GM19438 (cell line): Measurements from ENCODE around the gene GTF2A1.
"Not testable (repeated sequence)": the region's sequence is repeated elsewhere in the genome, so short reads cannot be mapped to it uniquely, and the experiment has no call there.

Source experiments
- ATAC-seq: cut with Tn5 transposase; IDR thresholded peaks from one replicate; pipeline ENCODE4 v1.9.1; 2021; ENCODE audit warnings: low read depth; ENCODE audit not compliant: unreplicated experiment

Gene GTF2A1

DNA sequence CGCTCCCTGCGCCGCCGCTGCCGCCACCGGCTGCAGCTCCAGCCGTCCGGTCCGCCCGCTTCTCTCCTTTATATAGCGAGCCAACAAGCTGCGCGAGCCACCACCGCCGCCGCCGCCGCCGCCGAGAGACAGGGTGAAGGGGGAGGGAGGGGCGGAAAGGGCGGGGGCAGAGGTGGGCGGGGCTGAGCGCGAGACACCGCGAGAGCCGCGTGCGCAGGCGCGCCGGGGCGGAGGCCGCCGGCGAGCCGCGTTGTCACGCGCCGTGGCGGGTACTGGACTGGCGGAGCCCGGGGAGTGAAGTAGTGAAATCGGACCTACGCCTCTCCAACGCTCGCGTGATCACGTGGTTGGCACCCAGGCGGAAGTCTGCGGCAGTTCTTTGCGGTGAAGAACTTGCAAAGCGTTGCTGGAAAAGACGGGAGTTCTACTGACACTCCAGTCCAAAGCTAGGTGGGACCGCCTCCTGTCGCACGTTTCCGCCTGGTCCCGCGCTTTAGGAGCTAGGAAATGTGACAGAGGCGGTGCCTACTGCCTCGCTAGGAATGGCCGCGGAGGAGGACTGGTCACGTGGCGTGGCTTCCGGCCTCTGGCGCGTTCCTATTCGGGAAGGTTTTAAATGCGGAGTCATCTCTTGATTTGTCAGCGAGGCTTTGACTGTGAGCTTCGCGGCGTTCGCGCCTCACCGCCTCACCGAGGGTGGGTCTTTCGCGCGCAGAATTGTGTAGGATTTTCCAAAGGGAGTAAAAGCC, at the start of gene GTF2A1:
Gene GTF2A1 (minus strand): TSS at position 130 of the 749 bp plus-strand sequence. CDS start 441 bp downstream, outside the sequence.
- ATAC-seq: peak; percentile 68

GRCh38 chr14:81269979-81270375, 49.2 kb upstream of the GTF2A1 start:
- no peak for ATAC-seq

DNA sequence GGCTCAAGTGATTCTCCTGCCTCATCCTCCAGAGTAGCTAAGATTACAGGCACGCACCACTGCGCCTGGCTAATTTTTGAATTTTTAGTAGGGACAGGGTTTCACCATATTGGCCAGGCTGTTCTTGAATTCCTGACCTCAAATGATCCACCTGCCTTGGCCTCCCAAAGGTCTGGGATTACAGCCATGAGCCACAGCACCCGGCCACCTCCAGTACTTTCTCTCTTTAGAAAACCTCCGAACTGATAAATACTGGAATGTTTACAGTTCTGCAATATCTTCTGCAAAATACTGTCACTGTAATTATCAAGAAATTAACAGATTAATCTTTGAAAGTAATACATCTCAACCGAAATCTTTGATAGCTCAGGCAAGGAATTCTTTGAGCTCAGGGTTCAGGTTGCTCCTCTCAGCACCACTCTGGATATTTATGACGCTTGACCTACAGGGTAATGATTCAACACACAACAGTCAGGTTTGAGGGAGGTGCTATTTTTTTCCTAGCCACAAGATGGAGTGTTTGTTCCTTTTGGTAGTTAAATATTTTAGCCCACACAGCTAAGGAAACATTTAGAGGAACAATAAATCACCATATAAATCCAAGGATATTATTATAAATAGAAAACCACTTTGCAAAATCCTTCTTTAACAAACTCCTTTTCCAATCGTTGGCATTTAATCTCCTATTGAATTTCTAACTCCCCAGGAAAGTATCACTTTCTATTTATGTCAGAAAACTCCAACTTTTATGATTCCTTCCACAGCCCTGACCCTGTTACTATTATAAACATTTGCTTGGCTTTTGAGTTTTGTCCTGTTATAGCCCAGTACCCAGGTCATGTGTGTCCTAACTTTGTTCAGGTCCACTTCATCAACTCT, 48.6 kb upstream of the GTF2A1 start:
- ATAC-seq: peak; percentile 77

DNA sequence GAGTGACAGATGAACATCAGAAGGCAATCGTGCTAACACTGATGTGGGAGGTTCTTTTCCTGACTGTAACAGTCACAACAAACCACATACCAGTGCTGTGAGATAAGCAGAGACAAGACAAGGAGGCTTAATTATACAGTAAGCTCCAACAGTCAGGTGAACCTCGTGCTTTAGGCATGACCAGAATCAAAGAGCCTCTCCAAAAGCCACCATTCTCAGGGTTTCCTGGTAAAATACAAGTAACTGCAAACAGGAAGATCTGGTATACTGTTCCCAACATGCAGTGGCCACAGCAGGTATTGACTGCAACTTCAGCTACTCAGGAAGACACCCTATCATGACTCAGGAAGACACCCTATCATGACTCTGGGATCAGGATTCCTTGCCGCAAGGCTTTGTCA, 47.3 kb upstream of the GTF2A1 start:
- no peak for ATAC-seq

GRCh38 chr14:81265636-81266169, 44.9 kb upstream of the GTF2A1 start:
- no peak for ATAC-seq

GRCh38 chr14:81264671-81265070, 43.9 kb upstream of the GTF2A1 start:
- no peak for ATAC-seq

DNA sequence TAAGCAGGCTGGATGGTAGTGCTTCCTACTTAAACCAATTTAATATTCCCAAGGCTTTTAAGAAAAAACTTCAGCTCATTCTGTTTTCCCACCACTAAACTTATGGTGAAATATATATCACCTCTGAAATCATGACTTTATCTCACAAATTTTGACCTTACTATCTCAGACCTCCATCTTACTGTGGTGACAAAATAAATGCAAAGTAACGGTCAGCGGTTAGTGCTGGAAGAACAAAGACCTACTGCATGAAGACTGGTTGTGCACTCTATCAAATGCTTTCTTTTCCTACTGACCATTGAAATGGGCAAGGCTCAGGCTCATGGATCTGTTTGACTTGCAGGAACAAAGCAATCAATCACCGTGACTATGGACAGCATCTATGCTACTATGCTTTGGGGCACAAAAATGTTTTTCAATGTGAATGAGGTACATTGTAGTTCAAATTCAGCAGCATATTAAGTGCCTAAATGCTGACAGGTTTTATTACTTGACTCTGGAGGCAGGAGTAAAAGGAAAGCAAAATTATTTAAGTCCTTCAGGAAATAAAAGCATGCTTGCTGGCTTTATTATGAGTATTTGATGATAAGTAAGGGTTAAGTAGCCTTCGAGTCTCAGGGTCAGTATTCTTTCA, 43.1 kb upstream of the GTF2A1 start:
- ATAC-seq: no peak

DNA sequence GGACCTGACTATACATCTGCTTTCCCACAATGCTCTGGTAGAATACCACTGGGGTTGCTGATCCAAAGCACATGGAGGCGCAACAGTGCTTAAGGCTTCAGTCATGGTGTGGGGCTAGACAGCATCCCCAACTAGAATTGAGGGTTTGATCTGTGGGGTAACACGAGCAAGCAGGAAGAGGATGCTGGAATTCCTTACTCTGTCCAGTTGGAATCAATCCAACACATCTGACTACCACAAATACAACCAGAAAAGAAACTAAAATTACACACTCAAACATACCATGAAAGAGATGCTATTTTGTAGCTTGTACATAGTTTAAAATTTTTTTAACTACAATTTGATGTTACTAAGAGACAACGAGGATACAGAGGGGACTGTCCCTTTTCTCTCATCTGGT, 40.4 kb upstream of the GTF2A1 start:
- no peak for ATAC-seq

- ATAC-seq: no peak
Observed at GRCh38 chr14:81260732-81261131, 40.0 kb upstream of the GTF2A1 start.

DNA sequence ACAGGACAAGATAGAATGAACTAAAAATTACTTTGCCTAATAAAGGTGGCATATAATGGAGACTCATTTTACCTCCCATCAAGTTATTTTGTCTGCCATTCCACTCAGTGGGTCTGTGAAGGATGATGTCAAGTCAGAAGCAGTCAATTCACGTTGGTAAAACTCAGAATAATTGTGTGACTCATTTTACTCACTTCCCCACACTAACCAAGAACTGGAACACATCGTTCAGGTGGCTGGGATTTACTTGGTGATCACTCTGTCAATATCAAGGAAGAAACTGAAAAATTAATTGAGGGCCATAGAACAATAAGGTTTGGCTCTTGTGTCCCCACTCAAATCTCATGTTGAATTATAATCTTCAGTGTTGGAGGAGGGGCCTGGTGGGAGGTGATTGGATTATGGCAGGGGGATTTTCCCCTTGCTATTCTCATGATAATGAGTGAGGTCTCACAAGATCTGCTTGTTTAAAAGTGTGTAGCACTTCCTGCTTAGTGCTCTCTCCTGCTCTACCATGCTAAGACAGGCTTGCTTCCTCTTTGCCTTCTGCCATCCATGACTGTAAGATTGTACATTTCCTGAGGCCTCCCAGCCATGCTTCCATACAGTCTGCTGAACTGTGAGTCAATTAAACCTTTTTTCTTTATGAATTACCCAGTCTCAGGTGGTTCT, 35.7 kb upstream of the GTF2A1 start:
- no peak for ATAC-seq

- ATAC-seq: no peak
Observed at GRCh38 chr14:81252278-81252677, 31.5 kb upstream of the GTF2A1 start.

DNA sequence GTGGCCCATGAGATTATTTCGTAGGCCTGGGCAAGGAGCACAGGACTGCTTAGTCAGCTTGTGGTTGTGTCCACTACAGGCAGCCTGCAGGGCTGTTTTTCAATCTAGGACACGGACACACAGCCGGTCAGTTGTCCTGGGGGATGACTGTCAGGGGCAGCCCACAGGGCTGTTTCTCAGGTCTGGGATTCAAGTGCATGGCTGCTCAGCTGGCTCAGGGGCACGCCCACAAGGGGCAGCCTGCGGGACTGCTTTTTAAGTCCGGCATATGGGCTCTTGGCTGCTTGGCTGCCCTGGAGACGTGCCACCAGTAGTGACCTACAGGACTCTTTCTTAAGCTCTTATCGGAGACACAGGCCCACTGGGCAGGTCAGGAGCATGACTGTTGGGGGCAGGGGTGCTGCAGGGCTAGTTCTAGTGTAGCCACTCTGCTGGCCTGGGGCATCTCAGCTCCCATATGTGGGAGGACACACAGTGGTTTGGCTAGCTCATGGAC, 26.6 kb upstream of the GTF2A1 start:
- ATAC-seq: no peak

DNA sequence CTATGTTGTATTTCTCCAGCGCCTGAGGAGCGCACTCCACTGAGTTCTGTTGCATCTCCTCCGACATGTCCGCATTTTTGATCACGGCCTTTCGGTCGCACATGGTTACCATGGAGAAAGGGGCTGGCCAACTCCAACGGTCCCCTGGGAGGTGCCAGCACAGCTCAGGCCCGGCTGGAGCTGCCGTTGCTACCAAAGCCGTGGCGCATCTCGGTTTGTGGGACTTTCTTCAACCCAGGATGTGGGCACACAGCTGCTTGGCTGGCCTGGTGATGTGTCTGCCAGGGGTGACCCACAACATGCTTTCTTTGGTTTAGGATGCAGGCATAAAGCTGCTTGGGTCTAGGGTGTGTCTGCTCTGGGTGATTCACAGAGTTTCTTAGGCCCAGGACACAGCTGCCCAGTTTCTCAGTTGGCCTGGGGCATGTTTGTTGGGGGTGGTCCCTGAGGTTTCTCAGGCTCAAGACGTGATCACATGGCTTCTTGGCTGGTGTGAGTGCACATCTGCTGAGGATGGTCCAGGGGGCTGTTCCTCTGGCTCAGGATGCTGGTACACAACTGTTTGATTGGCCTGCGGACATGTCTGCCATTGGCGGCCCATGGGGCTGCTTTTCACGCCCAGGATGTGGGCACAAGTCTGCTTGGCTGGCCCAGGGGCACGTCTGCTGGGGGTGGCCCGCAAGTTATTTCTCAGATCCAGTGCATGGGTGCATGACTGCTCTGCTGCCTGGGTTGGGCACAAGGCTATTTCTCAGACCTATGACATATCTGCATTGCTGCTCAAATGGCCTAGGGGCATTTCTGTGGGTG, 25.9 kb upstream of the GTF2A1 start:
- ATAC-seq: no peak

DNA sequence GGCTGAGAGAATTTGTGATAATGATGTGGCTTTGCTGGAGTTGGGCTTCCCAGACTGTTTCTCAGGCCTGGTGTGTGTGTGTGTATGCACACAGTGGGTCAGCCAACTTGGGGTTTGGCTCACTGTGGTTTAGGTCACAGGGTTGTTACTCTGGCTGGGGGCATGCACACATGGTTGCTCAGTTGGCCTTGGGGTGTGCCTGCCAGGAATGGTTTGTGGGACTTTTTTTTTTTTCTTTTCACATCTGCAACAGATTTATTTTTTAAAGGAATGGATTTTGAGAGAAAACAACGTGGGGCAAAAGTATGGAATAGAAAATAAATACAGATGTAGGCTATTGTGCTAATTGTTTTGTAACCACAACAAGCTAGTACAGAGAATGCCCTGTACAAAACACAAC, 25.0 kb upstream of the GTF2A1 start:
- ATAC-seq: no peak

DNA sequence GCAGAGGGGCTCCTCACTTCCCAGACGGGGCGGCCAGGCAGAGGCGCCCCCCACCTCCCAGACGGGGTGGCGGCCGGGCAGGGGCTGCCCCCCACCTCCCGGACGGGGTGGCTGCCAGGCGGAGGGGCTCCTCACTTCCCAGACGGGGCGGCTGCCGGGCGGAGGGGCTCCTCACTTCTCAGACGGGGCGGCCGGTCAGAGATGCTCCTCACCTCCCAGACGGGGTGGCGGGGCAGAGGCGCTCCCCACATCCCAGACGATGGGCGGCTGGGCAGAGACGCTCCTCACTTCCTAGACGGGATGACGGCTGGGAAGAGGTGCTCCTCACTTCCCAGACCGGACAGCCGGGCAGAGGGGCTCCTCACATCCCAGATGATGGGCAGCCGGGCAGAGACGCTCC, 23.7 kb upstream of the GTF2A1 start:
- ATAC-seq: not testable (repeated sequence)

DNA sequence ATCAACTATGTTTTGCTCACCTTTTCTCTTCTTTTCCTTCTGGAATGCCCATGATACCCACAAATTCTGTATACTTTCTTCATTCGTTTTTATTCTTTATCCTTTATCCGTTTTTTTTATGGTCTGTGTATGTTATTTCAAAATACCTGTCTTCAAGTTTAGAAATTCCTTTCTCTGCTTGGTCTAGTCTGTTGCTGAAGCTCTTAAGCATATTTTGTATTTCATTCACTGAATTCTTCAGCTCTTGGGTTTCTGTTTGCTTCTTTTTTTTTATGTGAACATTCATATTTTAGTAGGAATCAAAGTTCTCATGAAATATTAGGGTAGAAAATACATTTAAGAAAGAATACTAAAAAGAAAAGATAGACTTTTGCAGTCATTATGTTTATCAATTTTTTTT, 22.7 kb upstream of the GTF2A1 start:
- no peak for ATAC-seq

DNA sequence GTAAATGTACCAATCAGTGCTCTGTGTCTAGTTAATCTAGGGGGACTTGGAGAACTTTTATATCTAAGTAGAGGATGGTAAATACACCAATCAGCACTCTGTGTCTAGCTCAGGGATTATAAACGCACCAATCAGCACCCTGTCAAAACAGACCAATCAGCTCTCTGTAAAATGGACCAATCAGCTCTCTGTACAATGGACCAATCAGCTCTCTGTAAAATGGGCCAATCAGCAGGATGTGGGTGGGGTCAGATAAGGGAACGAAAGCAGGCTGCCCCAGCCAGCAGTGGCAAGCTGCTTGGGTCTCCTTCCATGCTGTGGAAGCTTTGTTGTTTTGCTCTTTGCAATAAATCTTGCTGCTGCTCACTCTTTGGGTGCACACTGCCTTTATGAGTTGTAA, 16.1 kb upstream of the GTF2A1 start:
- not testable (repeated sequence) for ATAC-seq

DNA sequence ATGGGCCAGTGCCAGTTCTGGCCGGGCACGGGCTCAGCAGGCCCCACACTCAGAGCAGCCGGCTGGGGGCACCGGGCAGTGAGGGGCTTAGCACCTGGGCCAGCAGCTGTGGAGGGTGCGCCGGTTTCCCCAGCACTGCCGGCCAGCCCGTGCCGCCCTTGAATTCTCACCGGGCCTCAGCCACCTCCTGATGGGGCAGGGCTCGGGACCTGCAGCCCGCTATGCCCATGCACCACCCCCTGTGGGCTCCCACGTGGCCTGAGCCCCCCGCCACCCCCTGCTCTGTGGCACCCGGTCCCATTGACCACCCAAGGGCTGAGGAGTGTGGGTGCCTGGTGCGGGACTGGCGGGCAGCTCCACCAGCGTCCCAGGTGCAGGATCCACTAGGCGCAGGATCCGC, 15.4 kb upstream of the GTF2A1 start:
- no peak for ATAC-seq

DNA sequence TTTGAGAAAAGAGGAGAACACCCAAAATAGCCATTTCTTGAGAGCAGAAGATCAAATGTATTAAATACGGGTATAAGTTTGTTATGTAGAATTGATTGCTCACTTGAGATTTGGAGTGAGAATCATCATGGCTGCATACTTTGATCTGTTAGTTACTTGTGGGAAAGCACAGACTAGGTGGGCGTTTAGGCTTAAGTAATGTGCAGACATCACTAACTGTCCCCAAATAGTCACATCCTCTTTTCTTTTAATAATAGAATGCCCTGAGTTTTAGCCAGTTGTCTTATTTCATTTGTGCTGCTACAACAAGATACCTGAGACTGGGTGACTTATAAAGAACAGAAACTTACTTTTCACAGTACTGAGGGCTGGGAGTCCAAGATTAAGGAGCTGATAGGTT, 14.3 kb upstream of the GTF2A1 start:
- no peak for ATAC-seq

DNA sequence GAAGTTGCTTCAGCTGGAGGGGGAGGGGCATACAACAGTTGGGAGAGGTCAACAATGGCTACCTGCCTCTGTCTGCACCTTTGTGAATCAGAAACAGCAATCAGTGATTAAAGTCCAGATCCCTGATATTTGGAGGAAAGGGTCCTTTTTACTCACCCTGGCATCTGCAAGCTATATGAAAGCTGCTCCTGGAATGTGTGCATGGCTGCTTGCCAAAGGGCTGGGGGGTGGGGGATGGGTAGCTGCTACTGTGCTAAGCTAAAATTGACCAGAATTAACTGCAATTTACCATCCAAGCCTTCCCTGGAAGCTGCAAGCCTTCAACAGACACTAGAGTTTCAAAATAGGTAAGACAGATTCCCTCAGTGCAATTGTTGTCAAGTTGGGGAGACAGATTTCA, 13.5 kb upstream of the GTF2A1 start:
- ATAC-seq: no peak
